GM18508 (cell line): ENCODE measurements around the gene MAN2A2.

ENCODE experiments used
- ATAC-seq: cut with Tn5 transposase; IDR thresholded peaks from one replicate; pipeline ENCODE4 v1.9.1; 2021; ENCODE audit warnings: moderate number of reproducible peaks; ENCODE audit not compliant: insufficient read depth, unreplicated experiment

MAN2A2 gene

DNA sequence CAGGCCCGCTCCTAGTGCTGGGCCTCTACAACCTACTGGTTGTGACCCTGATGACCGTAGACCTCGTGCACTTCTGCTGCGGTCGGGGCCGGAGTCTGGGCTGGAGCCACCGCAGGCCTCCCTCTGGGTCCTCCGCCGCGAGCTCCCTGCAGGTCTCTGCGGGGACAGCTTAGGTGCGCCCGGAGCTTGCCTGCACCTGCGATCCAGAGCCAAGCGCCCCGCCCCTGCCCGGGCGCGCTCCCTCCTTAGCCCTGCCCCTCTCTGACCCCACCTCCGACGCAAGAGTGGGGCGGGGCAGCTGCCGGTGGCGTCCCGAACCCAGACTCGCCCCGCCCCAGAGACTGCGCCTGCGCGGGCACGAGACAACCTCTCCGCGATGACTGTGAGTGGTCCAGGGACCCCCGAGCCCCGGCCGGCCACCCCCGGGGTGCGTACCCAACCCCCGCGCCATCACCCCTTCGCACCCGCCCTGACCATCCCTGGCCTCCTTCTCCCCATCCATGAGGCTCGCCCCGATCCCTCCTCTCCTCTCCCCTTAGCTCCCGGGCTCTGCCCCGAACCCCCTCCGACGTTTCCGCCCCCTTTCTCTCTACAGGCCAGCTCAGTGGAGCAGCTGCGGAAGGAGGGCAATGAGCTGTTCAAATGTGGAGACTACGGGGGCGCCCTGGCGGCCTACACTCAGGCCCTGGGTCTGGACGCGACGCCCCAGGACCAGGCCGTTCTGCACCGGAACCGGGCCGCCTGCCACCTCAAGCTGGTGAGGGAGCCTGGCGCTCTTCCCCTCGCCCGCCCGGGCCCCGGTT is 32.0 kb downstream of the MAN2A2 start, which contains the start of gene UNC45A:
Gene UNC45A (plus strand): TSS at position 337 of the 803 bp plus-strand sequence. CDS start 40 bp downstream, at position 377.
- peak; percentile 29 for ATAC-seq

- ATAC-seq, result no peak
Measured at GRCh38 chr15:90936823-90937222, 33.7 kb downstream of the MAN2A2 start.

- no peak for ATAC-seq
Measured at GRCh38 chr15:90938261-90938660, 35.2 kb downstream of the MAN2A2 start.

DNA sequence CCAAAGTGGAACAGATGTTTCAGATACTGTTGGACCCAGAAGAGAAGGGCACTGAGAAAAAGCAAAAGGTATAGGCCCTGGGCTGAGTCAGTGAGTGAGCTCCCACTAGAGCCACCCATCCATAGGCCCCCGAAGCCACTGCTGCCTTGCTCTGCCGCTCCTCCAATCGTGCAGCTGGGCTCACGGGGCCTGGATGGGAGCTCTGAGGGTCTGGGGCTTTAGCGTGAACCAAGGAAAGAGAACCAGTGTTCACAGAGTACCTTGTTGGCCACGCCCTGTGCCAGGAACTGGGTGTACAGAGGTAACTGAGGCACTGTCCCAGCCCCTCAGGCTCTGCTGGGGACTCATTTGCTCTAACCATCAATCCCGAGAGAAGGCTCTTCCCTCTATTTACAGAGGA is 36.7 kb downstream of the MAN2A2 start:
- ATAC-seq, result no peak

GRCh38 chr15:90941038-90941437 is 37.9 kb downstream of the MAN2A2 start:
- no peak for ATAC-seq

- ATAC-seq, result no peak
Measured at GRCh38 chr15:90942354-90943120, 39.4 kb downstream of the MAN2A2 start.

DNA sequence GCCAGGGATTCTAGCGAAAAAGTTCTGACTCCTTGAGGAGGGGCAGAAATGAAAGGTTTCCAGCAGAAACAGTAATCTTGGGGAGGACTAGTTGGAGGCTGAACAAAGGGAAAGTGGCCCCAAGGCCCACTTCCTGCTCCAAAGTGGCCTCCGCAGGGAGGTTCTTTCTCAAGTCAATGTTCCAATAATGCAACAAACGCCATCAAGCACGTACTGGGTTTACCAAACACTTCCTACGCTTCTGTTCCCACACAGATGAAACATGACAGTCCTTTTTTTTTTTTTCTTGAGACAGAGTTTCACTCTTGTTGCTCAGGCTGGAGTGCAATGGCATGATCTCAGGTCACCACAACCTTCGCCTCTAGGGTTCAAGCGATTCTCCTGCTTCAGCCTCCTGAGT is 42.0 kb downstream of the MAN2A2 start:
- ATAC-seq, result no peak

DNA sequence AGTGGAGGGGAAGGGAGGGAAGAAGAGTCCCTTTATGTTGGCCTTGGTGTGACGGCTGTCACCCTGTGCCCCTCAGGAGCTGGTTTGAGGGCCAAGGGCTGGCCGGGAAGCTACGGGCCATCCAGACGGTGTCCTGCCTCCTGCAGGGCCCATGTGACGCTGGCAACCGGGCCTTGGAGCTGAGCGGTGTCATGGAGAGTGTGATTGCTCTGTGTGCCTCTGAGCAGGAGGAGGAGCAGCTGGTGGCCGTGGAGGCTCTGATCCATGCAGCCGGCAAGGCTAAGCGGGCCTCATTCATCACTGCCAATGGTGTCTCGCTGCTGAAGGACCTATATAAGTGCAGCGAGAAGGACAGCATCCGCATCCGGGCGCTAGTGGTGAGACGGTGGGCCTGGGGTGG is 43.4 kb downstream of the MAN2A2 start:
- ATAC-seq, result no peak

DNA sequence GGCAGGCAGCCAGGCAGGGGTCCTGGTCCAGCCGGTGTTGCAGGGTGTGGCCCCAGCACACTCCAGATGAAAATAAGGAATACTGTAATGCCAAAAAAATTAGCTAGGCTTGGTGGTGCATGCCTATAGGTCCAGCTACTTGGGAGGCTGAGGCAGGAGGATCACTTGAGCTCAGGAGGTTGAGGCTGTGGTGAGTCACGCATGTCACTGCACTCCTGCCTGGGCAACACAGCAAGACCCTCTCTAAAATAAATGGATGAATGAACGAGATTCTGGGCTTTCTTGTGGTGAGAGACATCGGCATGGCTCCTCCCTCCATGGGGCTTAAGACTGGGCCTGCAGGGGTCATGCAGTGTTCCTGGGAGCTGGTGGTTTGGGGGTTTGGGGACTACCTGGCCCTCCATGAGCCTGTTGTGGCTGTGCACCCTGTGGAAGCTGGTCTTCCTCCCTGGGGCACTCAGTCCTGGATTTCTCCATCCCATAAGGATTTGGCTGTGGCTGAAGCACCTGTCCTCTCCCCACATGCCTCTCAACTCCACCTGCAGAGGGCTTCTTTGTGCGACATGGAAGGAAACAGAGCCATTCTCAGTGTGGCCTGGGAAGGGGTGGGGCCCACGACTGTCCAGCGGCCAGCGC is 44.0 kb downstream of the MAN2A2 start:
- no peak for ATAC-seq

- ATAC-seq, result no peak
Measured at GRCh38 chr15:90947577-90948357, 44.7 kb downstream of the MAN2A2 start.

DNA sequence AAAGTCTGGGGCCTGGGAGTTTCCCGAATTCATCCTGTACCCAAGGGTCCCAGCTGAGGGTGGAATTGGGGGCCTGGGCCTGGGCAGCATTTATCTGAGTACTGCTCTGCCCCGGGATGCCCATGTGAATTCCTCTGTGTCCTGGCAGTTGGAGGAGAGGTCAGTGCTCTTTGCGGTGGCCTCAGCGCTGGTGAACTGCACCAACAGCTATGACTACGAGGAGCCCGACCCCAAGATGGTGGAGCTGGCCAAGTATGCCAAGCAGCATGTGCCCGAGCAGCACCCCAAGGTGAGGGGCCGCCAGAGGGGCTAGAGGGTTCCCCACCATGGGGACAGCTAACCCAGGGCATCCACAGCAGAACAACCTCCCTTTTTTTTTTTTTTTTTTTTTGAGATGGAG is 45.4 kb downstream of the MAN2A2 start:
- ATAC-seq, result no peak

DNA sequence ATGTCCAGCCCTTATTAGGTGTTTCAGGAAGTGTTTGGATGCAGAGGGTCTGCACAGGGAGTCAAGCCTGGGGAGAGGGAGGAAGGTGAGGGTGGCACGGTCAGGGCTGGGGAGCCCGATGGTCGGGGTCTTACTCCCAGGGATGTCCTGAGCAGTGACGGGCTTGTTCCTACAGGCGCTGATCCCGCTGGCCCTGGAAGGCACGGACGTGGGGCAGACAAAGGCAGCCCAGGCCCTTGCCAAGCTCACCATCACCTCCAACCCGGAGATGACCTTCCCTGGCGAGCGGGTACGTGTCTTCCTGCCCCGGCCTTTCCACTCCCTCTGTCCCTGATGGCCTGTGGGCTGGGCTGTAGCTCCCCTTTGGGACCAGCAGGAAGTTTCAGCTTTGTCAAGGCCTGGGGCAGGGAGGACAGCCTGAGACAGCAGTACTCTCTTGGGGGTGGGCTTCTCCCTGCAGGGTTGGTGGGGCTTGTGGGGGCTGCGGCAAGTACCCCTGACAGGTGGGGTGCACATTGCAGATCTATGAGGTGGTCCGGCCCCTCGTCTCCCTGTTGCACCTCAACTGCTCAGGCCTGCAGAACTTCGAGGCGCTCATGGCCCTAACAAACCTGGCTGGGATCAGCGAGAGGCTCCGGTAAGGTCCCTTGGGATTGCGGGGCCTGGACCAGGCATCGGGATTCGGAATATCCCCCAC is 47.0 kb downstream of the MAN2A2 start:
- no peak for ATAC-seq

GRCh38 chr15:90950676-90951075 is 47.6 kb downstream of the MAN2A2 start:
- ATAC-seq, result no peak

- no peak for ATAC-seq
Measured at GRCh38 chr15:90952901-90953677, 50.0 kb downstream of the MAN2A2 start.

DNA sequence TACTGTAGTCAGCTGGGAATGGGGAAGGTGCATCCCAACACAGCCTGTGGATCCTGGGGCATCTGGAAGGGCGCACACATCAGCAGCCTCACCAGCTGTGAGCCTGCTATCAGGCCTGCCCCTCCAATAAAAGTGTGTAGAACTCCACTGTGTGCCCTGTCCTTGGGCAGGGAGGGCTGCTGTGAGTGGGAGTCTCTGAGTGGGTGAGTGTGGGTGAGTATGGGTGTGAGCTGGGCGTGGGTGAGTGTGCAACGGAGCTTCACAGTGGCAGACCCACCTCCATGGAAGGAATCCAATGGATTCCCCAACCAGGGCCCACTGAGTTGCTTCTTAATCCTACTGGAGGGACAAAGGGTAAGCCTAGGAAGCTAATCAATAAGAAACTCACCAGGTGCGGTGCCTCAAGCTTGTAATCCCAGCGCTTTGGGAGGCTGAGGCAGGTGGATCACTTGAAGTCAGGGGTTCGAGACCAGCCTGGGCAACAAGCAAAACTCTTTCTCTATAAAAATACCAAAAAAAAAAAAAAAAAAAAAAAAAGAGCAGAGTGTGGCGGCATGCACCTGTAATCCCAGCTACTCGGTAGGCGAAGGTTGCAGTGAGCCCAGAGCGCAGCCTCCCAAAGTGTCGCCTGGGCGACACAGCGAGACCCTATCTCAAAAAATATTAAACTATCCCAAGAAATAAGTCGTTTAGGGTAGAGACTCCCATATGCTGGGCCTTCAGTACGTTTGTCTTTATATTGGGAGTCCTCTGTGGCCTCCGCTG is 51.0 kb downstream of the MAN2A2 start:
- no peak for ATAC-seq

DNA sequence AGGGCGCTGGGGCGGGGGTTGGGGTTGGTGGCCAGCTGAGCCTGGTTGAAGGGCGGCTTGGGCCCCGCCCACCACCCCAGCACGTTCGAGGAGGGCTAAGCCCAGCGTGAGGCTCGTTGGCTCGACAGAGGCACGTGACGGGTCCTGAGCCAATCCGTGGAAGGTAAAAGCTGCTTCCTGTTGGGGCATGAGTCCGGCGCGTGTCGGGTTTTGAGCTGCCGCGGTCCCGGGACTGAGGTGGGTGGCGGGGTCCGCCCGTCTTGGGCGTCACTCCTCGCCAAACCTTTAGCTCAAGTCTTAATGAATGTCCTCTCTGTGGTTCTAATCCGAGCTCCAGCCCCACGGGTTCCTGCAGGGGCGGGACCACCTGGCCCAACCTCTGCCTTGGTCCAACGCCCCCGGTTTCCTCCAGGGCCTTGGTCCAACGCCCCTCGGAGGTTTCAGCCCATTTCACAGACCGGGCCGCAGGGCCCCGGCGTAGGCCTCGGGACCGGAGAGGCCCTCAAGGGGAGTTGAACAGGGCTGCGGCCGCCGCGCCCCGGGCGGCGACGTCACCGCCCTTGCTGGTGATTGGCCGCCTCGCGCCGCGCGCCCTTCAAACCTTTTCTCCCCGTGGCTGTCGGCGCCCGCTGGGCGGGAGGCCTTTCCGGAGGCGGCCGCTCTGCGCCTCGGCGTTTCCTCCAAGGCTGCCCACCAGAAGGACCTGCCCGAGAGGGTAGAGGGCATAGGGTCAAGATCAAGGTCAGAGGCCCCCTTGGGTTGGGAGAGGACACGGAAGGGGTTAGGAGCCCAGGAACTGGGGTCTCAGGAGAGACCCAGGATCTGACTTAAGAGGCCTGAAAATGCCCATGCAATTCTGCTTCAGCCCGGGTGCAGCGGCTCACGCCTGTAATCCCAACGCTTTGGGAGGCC is 51.9 kb downstream of the MAN2A2 start, which contains the start of gene RCCD1:
Gene RCCD1 (plus strand): TSS at position 173 of the 912 bp plus-strand sequence. CDS start 1,851 bp downstream, outside the sequence.
- peak; percentile 66 for ATAC-seq

DNA sequence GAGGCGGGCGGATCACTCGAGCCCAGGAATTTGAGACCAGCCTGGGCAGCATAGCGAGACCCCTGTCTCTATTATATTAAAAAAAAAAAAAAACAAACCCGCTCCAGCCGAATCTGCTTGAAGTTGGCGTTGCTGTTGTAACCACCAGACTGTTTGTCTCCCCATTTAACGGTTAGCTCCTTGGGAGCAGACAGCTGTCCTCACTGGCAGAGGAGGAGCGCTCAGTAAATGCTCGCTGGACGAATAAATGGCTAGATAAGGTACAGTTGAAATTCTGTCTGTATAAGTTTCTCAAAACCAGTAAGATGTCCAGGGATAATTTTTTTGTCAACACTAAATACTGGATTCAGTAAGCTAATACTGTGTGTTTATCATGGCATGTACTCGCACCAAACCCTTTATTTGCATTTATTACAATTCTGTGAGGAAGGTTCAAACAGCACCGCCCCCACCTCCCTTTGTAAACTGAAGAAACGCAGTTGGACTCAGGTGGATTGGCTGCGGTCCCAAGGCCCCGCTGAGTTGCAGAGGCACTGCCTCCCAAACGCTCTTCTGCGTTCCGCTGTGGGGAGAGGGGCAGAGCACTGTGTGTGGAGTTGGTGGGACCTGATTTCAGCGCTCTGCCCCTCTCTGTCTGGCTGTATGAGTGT is 52.6 kb downstream of the MAN2A2 start:
- ATAC-seq, result no peak
